ENCODE measurements around the gene AMY2B.
"Not testable (repeated sequence)": the region's sequence is repeated elsewhere in the genome, so short reads cannot be mapped to it uniquely, and the experiment has no call there.

The AMY2B gene

GRCh38 chr1:103627436-103627835 is 56.0 kb downstream of the AMY2B start:
- H3K27me3 ChIP-seq (ENCODE audit: control insufficient read depth, insufficient read depth, low read length); H3K4me3 ChIP-seq (ENCODE audit: low read length); H3K4me1 ChIP-seq (ENCODE audit: control insufficient read depth, insufficient read depth, low read length); H3K9me3 ChIP-seq (replicated peaks; ENCODE audit: low read length); H3K36me3 ChIP-seq (ENCODE audit: insufficient read depth, low read length); H3K4me2 ChIP-seq (ENCODE audit: low read length); H3K9ac ChIP-seq (ENCODE audit: low read depth, low read length): not testable (repeated sequence)
